HepG2 (cell line): Measurements from ENCODE around the gene LRRC8C. TPM values are rescaled to one million over a fixed set of nuclear protein-coding genes. Genes with fewer than 3 reads are reported as not detected.

Experiments used
- ATAC-seq: fragments of 200-7000 bp; cut with Tn5 transposase; 3 replicates; pipeline ENCODE4 v1.9.1; 2020; ENCODE audit warnings: mild to moderate bottlenecking, moderate library complexity
- BruUV-seq: library from RNA; stranded (reverse); fragments of 400-500 nt; replicated peaks from 2 replicates; lab custom pipeline; 2021; lab: Mats Ljungman, UMichigan
- CTCF ChIA-PET: fragments of 300-600 bp; formaldehyde crosslinking; extraction: SDS; loops from one replicate; lab custom pipeline; 2021; ENCODE audit warnings: low total read pairs, inconsistent platforms, low intra/inter-chr PET ratio; lab: Yijun Ruan, JAX
- POLR2A ChIA-PET: fragments of 350-600 bp; sonication (Branson Sonifier 250); formaldehyde crosslinking; loops from one replicate; lab custom pipeline; 2020; ENCODE audit warnings: antibody characterized with exemption, inconsistent platforms; lab: Yijun Ruan, JAX
- DNase-seq: peaks from one replicate; pipeline ENCODE4 v3.0.0-alpha.2; 2015; ENCODE audit warnings: low spot score
- FAIRE-seq: peaks from 3 replicates; lab custom pipeline; 2011; peaks lifted over from hg19 to GRCh38; lab: Jason Lieb, UNC
- H2AFZ ChIP-seq: one replicate; pipeline ENCODE4 v1.6.1; 2011; ENCODE audit warnings: low read length, inconsistent platforms
- H3K27ac ChIP-seq: fragments of 300-600 bp; 3 replicates; pipeline ENCODE4 v1.8.0; 2011; ENCODE audit warnings: mixed run types, mild to moderate bottlenecking, mixed read lengths, low read length, inconsistent platforms; ENCODE audit not compliant: insufficient read depth; ENCODE audit errors: extremely low read length
- H3K27me3 ChIP-seq, 2 experiments: fragments of 200-600 bp in 1 of 2; 2 replicates in 1 of 2; 3 replicates in 1 of 2; pipeline versions ENCODE4 v1.6.0 to v1.8.0; 2011; ENCODE audit warnings: low read length in 2 of 2, mild to moderate bottlenecking in 2 of 2, moderate library complexity in 2 of 2, inconsistent platforms in 1 of 2; ENCODE audit not compliant: insufficient read depth in 2 of 2, control insufficient read depth in 1 of 2
- H3K36me3 ChIP-seq, 2 experiments: fragments of 200-600 bp in 1 of 2; replicated peaks in 1 of 2; 2 replicates in 1 of 2; 3 replicates in 1 of 2; pipeline versions ENCODE4 v1.5.1 to v1.8.0; 2011; ENCODE audit warnings: low read length in 2 of 2, inconsistent platforms in 1 of 2; ENCODE audit not compliant: insufficient read depth in 2 of 2, control insufficient read depth in 1 of 2
- H3K4me1 ChIP-seq: 2 replicates; pipeline ENCODE4 v1.5.1; 2012; ENCODE audit warnings: low read length, inconsistent platforms; ENCODE audit not compliant: insufficient read depth
- H3K4me2 ChIP-seq: 2 replicates; pipeline ENCODE4 v1.6.0; 2011; ENCODE audit warnings: low read depth, low read length, inconsistent platforms
- H3K4me3 ChIP-seq, 3 experiments: fragments of 200-600 bp in 1 of 3; sonication (generic), shearing (Covaris generic) in 1 of 3; replicated peaks in 1 of 3; 2 replicates each; pipeline ENCODE4 v1.5.1; 2011 to 2016; ENCODE audit warnings: low read length in 3 of 3, inconsistent platforms in 2 of 3, low read depth in 2 of 3, mild to moderate bottlenecking in 2 of 3, control low read depth in 1 of 3, mixed read lengths in 1 of 3; ENCODE audit not compliant: insufficient read depth in 1 of 3
- H3K79me2 ChIP-seq: one replicate; pipeline ENCODE4 v1.6.1; 2011; ENCODE audit warnings: low read length, inconsistent platforms; ENCODE audit not compliant: insufficient read depth
- H3K9ac ChIP-seq: 2 replicates; pipeline ENCODE4 v1.6.0; 2011; ENCODE audit warnings: mild to moderate bottlenecking, low read depth, low read length, inconsistent platforms; ENCODE audit not compliant: insufficient read depth
- H3K9me3 ChIP-seq: 2 replicates; pipeline ENCODE4 v1.5.1; 2012; ENCODE audit warnings: mild to moderate bottlenecking, low read length
- H4K20me1 ChIP-seq: 2 replicates; pipeline ENCODE4 v1.6.0; 2011; ENCODE audit warnings: inconsistent platforms, mild to moderate bottlenecking, low read length, moderate library complexity; ENCODE audit not compliant: insufficient read depth
- AFF4 ChIP-seq: sonication (generic); formaldehyde crosslinking; IDR thresholded peaks from 2 replicates; pipeline ENCODE4 v1.4.0; 2020; ENCODE audit warnings: missing genetic modification reagents
- CHD2 ChIP-seq: IDR thresholded peaks from 2 replicates; pipeline ENCODE4 v1.6.1; 2011; ENCODE audit warnings: low read depth, low read length, improper control_type of control experiment
- FOXJ3 ChIP-seq: sonication (generic); formaldehyde crosslinking; IDR thresholded peaks from 2 replicates; pipeline ENCODE4 v1.4.0; 2020; ENCODE audit warnings: missing genetic modification reagents, mild to moderate bottlenecking, borderline replicate concordance
- NFE2L1 ChIP-seq: sonication (generic); formaldehyde crosslinking; IDR thresholded peaks from 2 replicates; pipeline ENCODE4 v1.4.0; 2020; ENCODE audit warnings: missing genetic modification reagents, mild to moderate bottlenecking, borderline replicate concordance
- NR2F2 ChIP-seq: IDR thresholded peaks from 2 replicates; pipeline ENCODE4 v1.6.1; 2012; ENCODE audit warnings: low read depth, inconsistent platforms, borderline replicate concordance
- NRL ChIP-seq: sonication (generic); formaldehyde crosslinking; IDR thresholded peaks from 2 replicates; pipeline ENCODE4 v1.5.0; 2020; ENCODE audit warnings: missing genetic modification reagents, mild to moderate bottlenecking, moderate library complexity, borderline replicate concordance
- TCF12 ChIP-seq, 2 experiments: fragments of 450-650 bp in 1 of 2; sonication (generic) in 1 of 2; formaldehyde crosslinking in 1 of 2; IDR thresholded peaks; 2 replicates each; pipeline versions ENCODE4 v1.6.1 to v1.8.0; 2017 to 2022; ENCODE audit warnings: antibody characterized with exemption in 1 of 2, mild to moderate bottlenecking in 1 of 2, missing genetic modification reagents in 1 of 2, moderate library complexity in 1 of 2
- ZNF232 ChIP-seq: sonication (generic); formaldehyde crosslinking; IDR thresholded peaks from 2 replicates; pipeline ENCODE4 v1.4.0; 2020; ENCODE audit warnings: missing genetic modification reagents, borderline replicate concordance
- ZNF543 ChIP-seq: sonication (generic); formaldehyde crosslinking; IDR thresholded peaks from 2 replicates; pipeline ENCODE4 v1.4.0; 2020; ENCODE audit warnings: mild to moderate bottlenecking, missing genetic modification reagents
- ZNF557 ChIP-seq: sonication (generic); formaldehyde crosslinking; IDR thresholded peaks from 2 replicates; pipeline ENCODE4 v1.4.0; 2020; ENCODE audit warnings: missing genetic modification reagents
- WGBS: methylation state at CpG from one replicate; pipeline ENCODE4 v1.1.6; 2017; ENCODE audit warnings: low lambda C conversion rate; 5-methylcytosine and 5-hydroxymethylcytosine counted together
- in situ Hi-C: cut with HindIII; loops from 2 replicates; pipeline ENCODE4 v1.10.0; 2017; ENCODE audit warnings: low pct_unique_long_range_greater_than_20kb; ENCODE audit not compliant: extremely low pct_ligation_motif_present
- intact Hi-C: fragments of 100-400 bp; cut with micrococcal nuclease; formaldehyde crosslinking; loops from one replicate; pipeline ENCODE4 v1.10.0; 2022; ENCODE audit not compliant: unreplicated experiment
- polyA plus RNA-seq, 8 experiments: library from polyadenylated mRNA; depleted of rRNA in 3 of 8; stranded (reverse) in 7 of 8; unstranded in 1 of 8; fragments of >200 nt; fragmentation: Illumina TruSeq in 4 of 8; extraction: Trizol in 4 of 8; gene quantifications; 2 replicates each; pipeline versions ENCODE4 v1.2.1 to v1.2.3, GENCODE V29; 2011 to 2016; ENCODE audit warnings: low read depth in 4 of 8, missing spikeins in 1 of 8, mixed read lengths in 1 of 8; ENCODE audit not compliant: insufficient read depth in 1 of 8
- total RNA-seq, 5 experiments: library from RNA; depleted of rRNA; stranded (reverse); fragments of >200 nt; fragmentation: Illumina TruSeq; extraction: Trizol; gene quantifications; 2 replicates each; pipeline ENCODE4 v1.2.3, GENCODE V29; 2016; ENCODE audit warnings: low read depth in 1 of 5
- TF ChIP-seq, protein P1 (sequence below): sonication (generic); formaldehyde crosslinking; IDR thresholded peaks from 2 replicates; pipeline ENCODE4 v1.4.0; 2020; ENCODE audit warnings: mild to moderate bottlenecking, missing genetic modification reagents
- TF ChIP-seq, protein P2 (sequence below): sonication (generic); formaldehyde crosslinking; IDR thresholded peaks from 2 replicates; pipeline ENCODE4 v1.8.1; 2022; ENCODE audit warnings: low read depth, mild to moderate bottlenecking, missing genetic modification reagents

Gene LRRC8C
- total and polyA plus RNA-seq, 2 of the 13 experiments (the other 11 are each of a cell fraction or from before 2014, with no cell fraction given) = 0.22 to 0.32 TPM

GRCh38 chr1:89728381-89728780, 95.5 kb downstream of the LRRC8C start:
- H3K27me3 ChIP-seq = no peaks in the 10 kb centered on the region
- in situ Hi-C loops = no loop called here
- H3K27ac ChIP-seq = no peak overlapping the region
- 35% methylated on average over 4 of the region's 4 CpGs for WGBS
- H2AFZ ChIP-seq = no peak overlapping the region
- FAIRE-seq (no peak), ATAC-seq (no peak), DNase-seq (no peak)
- no peaks in the 10 kb centered on the region for H3K79me2 ChIP-seq
- no peak overlapping the region for H3K4me3 ChIP-seq
- no peak overlapping the region for H3K4me2 ChIP-seq
- H3K4me1 ChIP-seq = no peaks in the 10 kb centered on the region
- no peaks in the 10 kb centered on the region for H3K36me3 ChIP-seq
- no peaks in the 10 kb centered on the region for H3K9me3 ChIP-seq
- no peak overlapping the region for H3K9ac ChIP-seq
- ChIA-PET POLR2A (no interaction called here), CTCF (no interaction called here)
- intact Hi-C loops = no loop called here
- no peaks in the 10 kb centered on the region for H4K20me1 ChIP-seq
- BruUV-seq = no TSS peak
- no peak for TF ChIP-seq AFF4 (CRISPR knock-in tag)
- TF ChIP-seq ZNF557 = no peak
- TF ChIP-seq NR2F2 = no peak
- TF ChIP-seq NFE2L1 (CRISPR knock-in tag) = no peak
- TF ChIP-seq ZNF543 = no peak
- TF ChIP-seq, protein P1, sequence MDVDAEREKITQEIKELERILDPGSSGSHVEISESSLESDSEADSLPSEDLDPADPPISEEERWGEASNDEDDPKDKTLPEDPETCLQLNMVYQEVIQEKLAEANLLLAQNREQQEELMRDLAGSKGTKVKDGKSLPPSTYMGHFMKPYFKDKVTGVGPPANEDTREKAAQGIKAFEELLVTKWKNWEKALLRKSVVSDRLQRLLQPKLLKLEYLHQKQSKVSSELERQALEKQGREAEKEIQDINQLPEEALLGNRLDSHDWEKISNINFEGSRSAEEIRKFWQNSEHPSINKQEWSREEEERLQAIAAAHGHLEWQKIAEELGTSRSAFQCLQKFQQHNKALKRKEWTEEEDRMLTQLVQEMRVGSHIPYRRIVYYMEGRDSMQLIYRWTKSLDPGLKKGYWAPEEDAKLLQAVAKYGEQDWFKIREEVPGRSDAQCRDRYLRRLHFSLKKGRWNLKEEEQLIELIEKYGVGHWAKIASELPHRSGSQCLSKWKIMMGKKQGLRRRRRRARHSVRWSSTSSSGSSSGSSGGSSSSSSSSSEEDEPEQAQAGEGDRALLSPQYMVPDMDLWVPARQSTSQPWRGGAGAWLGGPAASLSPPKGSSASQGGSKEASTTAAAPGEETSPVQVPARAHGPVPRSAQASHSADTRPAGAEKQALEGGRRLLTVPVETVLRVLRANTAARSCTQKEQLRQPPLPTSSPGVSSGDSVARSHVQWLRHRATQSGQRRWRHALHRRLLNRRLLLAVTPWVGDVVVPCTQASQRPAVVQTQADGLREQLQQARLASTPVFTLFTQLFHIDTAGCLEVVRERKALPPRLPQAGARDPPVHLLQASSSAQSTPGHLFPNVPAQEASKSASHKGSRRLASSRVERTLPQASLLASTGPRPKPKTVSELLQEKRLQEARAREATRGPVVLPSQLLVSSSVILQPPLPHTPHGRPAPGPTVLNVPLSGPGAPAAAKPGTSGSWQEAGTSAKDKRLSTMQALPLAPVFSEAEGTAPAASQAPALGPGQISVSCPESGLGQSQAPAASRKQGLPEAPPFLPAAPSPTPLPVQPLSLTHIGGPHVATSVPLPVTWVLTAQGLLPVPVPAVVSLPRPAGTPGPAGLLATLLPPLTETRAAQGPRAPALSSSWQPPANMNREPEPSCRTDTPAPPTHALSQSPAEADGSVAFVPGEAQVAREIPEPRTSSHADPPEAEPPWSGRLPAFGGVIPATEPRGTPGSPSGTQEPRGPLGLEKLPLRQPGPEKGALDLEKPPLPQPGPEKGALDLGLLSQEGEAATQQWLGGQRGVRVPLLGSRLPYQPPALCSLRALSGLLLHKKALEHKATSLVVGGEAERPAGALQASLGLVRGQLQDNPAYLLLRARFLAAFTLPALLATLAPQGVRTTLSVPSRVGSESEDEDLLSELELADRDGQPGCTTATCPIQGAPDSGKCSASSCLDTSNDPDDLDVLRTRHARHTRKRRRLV (CRISPR knock-in tag) = no peak
- TF ChIP-seq NRL = no peak
- no peak for TF ChIP-seq CHD2
- TF ChIP-seq ZNF232 (CRISPR knock-in tag) = no peak
- no peak for TF ChIP-seq TCF12 (IDR thresholded peaks at IDR 0.05)
- no peak for TF ChIP-seq TCF12 (CRISPR knock-in tag; IDR thresholded peaks at IDR 0.05)
- TF ChIP-seq, protein P2, sequence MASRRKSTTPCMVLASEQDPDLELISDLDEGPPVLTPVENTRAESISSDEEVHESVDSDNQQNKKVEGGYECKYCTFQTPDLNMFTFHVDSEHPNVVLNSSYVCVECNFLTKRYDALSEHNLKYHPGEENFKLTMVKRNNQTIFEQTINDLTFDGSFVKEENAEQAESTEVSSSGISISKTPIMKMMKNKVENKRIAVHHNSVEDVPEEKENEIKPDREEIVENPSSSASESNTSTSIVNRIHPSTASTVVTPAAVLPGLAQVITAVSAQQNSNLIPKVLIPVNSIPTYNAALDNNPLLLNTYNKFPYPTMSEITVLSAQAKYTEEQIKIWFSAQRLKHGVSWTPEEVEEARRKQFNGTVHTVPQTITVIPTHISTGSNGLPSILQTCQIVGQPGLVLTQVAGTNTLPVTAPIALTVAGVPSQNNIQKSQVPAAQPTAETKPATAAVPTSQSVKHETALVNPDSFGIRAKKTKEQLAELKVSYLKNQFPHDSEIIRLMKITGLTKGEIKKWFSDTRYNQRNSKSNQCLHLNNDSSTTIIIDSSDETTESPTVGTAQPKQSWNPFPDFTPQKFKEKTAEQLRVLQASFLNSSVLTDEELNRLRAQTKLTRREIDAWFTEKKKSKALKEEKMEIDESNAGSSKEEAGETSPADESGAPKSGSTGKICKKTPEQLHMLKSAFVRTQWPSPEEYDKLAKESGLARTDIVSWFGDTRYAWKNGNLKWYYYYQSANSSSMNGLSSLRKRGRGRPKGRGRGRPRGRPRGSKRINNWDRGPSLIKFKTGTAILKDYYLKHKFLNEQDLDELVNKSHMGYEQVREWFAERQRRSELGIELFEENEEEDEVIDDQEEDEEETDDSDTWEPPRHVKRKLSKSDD (CRISPR knock-in tag) = no peak
- TF ChIP-seq FOXJ3 = no peak
